GM21447 (cell line): Measurements from ENCODE around the gene ABCA13.
"Not testable (repeated sequence)": the region's sequence is repeated elsewhere in the genome, so short reads cannot be mapped to it uniquely, and the experiment has no call there.

Source experiments
- ATAC-seq: cut with Tn5 transposase; IDR thresholded peaks from one replicate; pipeline ENCODE4 v1.9.1; 2021; ENCODE audit not compliant: unreplicated experiment

The ABCA13 gene

DNA sequence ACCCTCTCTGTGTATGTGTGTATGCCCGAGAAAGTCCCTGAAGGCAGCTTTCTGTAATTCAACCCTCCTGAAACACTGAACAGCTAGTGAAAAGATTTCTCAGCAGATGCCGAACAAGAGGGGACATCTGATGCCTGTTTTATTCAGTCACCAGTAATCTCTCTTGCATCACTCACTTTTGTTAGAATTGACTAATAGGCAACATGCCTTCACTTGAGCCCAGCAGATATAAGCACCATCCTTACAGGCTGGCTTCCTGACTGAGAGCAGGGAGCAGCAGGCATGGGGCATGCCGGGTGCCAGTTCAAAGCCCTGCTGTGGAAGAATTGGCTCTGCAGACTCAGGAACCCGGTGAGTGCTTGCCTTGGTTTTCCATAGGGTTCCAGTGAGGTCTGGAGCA, at the start of gene ABCA13:
Gene ABCA13 (plus strand): TSS at position 257 of the 400 bp plus-strand sequence. CDS start 26 bp downstream, at position 283.
- no peak for ATAC-seq

GRCh38 chr7:48126037-48126436, 45.2 kb upstream of the ABCA13 start:
- no peak for ATAC-seq

GRCh38 chr7:48130658-48131108, 40.6 kb upstream of the ABCA13 start:
- ATAC-seq = no peak

GRCh38 chr7:48132792-48133191, 38.5 kb upstream of the ABCA13 start:
- ATAC-seq = no peak

DNA sequence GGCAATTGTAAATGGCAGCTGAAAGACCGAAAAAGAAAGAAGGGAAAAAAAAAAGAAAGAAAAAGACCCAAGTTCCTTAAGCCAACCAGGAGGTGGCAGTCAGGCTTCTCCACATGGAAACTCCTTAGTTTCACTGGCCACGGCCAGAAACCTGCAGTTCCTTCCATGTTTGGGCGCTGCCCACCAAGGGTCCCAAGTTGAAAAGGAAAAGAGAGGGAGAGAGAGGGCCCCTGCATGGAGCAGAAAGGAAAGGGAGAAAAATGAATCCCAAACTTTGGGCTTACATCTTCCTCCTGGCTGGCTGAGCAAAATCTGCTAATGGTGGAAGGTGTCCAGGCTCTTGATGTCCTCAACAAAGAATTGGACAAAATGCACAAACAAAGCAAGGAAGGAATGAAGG, 31.8 kb upstream of the ABCA13 start:
- no peak for ATAC-seq

GRCh38 chr7:48140001-48140681, 31.1 kb upstream of the ABCA13 start:
- ATAC-seq = no peak

DNA sequence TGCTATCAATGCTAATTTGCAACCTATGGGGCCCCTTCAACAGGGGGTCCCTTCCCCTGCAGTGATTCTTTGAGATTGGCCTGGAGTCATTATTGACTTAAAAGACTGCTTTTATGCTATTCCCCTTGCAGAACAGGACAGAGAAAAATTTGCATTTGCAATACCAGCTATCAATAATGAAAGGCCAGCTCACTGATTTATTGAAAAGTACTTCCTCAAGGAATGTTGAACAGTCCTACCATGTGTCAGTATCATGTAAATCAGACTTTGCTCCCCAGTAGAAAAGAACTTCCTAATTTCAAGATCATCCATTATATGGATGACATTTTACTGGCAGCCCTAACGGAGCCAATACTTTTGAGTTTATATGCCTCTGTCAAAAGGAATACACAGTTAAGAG, 29.7 kb upstream of the ABCA13 start:
- no peak for ATAC-seq

DNA sequence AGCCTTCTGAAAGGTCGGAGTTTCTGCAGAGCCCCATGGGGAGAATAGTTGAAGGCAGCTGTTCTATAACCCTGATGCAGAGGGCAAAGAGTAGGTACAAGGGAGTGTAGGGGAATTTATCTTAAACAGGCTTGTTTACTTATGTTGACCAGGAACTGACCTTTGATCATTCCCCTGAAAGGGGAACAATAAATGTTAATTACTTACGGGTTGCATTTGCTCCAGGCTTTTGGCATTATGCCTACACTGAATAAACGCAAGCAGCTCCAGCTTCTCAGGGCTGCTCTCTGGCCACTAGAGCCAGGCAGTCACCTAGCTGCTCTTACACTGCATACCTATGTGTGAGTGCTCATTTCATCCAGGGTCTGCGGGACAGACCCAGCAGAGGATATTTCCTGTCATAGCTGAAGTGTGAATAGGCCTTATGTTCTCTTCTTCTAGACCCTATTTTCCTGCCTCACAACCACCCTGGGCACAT, 26.9 kb upstream of the ABCA13 start:
- ATAC-seq = no peak

GRCh38 chr7:48147078-48147591, 24.1 kb upstream of the ABCA13 start:
- no peak for ATAC-seq

DNA sequence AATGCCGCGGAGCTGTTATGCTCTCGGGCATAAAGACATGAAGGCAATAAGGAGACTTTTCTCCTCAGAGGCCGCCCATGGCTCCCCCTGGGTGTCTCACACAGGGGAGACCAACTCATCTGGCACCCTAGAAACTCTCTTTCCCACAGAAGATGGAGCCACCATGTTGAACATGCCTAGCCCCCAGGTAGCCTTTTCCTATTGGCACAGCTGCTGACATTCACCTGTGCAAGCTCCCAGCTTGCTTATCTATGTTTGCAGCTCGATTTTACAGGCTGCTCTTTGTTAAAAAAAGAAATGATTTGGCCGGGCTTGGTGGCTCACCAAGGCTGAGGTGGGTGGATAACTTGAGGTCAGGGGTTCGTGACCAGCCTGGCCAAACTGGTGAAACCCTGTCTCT, 23.6 kb upstream of the ABCA13 start:
- not testable (repeated sequence) for ATAC-seq

DNA sequence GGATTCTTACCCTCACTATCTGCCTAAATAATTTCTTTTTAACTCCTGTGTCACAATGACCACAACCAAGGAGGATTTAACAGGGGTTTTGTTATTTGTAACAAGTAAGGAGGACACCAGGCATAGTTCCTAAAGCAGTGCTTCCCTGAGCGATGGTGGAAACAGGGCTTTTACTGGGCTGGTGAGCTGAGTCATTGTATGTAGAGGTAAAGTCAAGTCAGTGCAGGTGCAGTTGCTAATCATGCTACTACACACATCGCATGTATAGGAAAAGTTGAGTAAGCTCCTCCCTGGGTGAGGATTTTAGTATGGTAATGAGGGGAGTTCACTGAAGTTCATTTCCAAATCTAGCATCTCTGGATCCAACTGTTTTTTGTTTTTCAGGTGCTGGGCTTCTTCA, 22.9 kb upstream of the ABCA13 start:
- no peak for ATAC-seq

DNA sequence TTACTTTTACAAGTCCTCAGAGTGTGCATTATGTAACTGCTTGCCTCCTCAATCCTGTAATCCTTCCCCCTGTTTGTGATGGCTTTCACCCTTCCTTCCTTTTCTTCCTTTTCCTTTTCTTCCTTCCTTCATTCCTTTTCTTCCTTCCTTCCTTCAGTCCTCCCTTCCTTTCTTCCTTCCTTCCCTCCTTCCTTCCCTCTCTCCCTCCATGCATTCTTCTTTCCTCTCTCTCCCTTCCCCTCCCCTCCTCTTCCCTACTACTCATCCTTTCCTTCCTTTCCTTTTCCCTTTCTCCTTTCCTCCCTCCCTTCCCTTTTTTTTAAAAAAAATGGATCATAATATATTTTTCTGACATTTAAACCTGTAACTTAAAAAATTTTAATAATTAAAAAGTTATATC, 22.2 kb upstream of the ABCA13 start:
- no peak for ATAC-seq

DNA sequence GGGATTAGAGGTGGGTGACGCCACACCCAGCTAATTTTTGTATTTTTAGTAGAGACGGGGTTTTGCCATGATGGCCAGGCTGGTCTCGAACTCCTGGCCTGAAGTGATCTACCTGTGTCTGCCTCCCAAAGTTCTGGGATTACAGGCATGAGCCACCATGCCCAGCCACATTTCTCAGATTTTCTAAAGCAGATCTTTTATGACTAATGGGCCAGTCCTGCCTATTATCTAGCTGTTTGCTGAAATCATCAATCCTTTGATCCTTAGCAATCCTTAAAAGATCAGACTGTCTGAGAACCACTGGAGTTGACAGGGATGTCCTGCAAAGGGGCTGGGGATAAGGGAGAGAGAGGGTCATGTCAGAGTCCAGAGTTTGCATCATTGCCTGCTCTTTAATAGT, 21.2 kb upstream of the ABCA13 start:
- ATAC-seq = no peak

- ATAC-seq = no peak
Observed at GRCh38 chr7:48154792-48155413, 16.4 kb upstream of the ABCA13 start.

DNA sequence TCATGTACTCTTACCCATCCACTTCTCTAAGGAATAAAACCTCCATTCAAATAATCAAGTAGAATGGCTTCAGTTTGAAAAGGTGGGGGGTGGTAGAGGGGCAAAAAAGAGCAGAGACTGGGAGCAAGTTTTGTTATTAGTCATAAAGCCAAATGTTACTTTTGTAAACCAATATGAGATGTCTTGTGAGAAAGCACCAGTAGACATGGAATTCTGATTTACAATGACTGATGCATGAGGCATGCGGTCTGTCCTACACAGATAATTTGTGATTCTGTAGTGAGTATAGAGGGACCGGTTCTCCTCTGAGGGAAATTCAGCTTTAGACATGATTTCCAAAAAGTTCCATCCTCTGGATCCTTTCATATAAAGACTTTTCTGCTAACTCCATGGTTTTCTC, 12.9 kb upstream of the ABCA13 start:
- no peak for ATAC-seq

DNA sequence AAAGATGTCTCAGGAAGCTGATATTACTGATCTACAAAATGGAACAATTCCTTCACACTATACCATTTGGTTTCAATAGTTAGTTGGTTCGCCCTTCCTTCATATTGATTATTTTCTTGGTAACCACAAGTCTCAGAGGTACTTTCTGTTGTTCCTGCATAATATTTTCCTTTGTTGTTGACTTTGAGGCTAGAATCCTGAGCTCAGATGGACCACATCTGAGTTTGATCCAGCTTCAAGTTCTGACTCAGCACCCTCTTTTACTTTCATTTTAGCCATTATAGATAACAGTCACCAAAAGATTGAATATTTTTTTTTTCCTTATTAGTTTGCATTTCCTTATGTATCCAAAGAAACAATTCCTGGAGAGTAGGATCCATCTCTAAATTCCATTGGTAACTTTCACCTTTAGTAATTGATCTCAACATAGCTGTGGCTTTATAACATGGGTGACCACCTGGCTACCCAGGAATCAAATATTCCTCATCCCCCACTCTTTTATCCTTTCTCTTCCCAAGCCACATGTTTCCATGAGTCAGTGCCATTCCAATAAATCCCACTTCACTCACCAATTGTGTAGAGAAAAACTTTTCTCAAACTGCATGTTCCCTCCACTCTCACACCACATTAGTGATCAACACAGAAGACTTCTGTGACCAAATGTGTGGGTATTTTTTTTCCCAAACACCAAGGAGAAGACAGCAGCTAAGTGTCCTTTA, 9.7 kb upstream of the ABCA13 start:
- no peak for ATAC-seq

DNA sequence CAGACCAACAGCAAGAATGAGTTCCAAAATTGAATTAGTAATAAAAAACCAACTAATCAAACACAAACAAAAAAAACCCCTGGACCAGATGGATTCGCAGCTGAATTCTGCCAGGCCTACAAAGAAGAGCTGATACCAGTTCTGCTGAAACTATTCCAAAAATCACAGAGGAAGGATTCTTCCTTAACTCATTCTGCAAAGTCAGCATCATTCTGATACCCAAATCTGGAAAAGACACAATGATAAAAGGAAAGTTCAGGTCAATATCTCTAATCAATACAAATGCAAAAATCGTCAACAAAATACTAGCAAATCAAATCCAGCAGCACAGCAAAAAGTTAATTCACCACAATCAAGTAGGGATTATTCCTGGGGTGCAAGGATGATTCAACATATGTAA, 6.1 kb upstream of the ABCA13 start:
- ATAC-seq = no peak

DNA sequence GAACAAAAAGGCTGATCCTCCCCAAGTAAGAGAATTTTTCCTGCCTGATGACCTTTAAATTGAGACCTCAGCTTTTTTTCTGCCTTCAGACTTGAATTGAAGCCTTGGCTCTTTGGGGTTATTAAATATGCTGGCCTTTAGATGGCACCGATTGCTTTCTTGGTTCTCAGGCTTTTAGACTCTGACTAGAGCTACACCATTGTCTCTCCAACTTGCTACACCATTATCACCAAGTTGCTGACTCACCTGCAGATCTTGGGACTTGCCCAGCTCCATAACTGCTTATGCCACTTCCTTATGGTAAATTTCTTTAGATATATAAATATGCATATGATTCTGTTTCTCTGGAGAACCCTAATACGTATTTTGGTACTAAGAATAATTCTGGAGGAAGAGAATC, 3.1 kb upstream of the ABCA13 start:
- no peak for ATAC-seq

DNA sequence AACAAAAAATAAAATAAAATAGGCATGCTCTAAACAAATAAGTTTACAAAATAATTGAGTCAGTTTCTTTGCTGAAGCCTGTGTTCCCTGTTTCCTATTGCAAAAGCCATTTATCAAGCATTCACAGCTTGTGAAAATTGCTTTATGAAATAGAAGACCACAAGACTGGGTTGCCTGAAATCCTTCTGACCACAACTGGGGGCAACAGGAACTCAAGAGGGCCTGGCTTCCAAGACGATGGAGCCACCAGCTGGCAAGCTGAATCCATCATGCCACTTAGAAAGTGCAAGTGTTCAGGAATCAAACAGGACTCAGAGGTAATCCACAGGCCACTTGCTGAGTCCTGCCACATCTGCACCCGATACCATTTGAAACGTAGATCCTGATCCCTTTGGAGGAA, 752 bp upstream of the ABCA13 start:
- no peak for ATAC-seq

- no peak for ATAC-seq
Observed at GRCh38 chr7:48173313-48173712, 2.1 kb downstream of the ABCA13 start.

DNA sequence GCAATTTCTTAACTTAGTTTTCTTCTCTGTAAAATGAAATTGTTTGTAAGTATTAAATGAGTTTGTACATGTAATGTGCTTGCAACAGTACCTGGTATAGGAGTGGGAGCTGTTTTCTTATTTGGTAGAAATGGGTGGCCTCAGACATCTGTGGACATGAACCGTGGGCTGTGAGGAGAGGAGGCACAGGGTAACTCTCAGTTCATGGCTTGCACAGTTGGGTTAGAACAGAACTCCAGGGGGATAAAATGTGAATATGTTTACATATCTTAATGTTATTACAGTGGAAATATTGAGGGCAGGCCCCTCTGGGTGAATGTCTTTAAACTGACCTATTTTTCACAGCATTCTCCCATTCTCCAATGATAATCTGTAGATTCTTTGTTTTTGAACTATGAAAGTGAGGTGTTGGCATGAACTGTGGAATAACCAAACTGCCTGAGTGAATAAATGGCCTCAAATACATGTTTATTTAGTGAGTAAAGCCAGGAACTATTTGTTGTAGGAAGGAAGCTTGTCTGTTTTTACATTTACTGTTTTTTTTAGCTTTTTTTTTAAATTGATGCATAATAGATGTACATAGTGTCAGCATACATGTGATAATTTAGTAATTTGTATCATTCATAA, 2.6 kb downstream of the ABCA13 start:
- no peak for ATAC-seq
